Endothelial cell of umbilical vein (primary cell): Measurements from ENCODE around the gene PDE4C. TPM values are rescaled to one million over a fixed set of nuclear protein-coding genes. Genes with fewer than 3 reads are reported as not detected.
"Not testable (repeated sequence)": the region's sequence is repeated elsewhere in the genome, so short reads cannot be mapped to it uniquely, and the experiment has no call there.

Experiments
- BruUV-seq: library from RNA; stranded (reverse); fragments of 400-500 nt; replicated peaks from 2 replicates; lab custom pipeline; 2021; lab: Mats Ljungman, UMichigan
- CTCF ChIA-PET: fragments of 300-600, 350-600 bp; sonication (Branson Sonifier 250); formaldehyde crosslinking; loops from one replicate; lab custom pipeline; 2021; ENCODE audit warnings: antibody characterized with exemption, inconsistent platforms; lab: Charles Lee
- POLR2A ChIA-PET: fragments of 300-600, 350-600 bp; sonication (Branson Sonifier 250); formaldehyde crosslinking; loops from one replicate; lab custom pipeline; 2021; ENCODE audit warnings: antibody characterized with exemption, inconsistent platforms; lab: Charles Lee
- DNase-seq: peaks from one replicate; pipeline ENCODE4 v3.0.0-alpha.2; 2011; ENCODE audit warnings: low read depth, low spot score
- FAIRE-seq: peaks from 2 replicates; lab custom pipeline; 2011; peaks lifted over from hg19 to GRCh38; lab: Jason Lieb, UNC
- H2AFZ ChIP-seq: 2 replicates; pipeline ENCODE4 v1.6.0; 2012; ENCODE audit warnings: low read depth, low read length, control low read depth, inconsistent platforms
- H3K27ac ChIP-seq: 2 replicates; pipeline ENCODE4 v1.5.1; 2011; ENCODE audit warnings: low read depth, mild to moderate bottlenecking, control low read depth, low read length, moderate library complexity; ENCODE audit not compliant: insufficient read depth
- H3K27me3 ChIP-seq, 2 experiments: 2 replicates each; pipeline versions ENCODE4 v1.6.0 to v1.6.1; 2011; ENCODE audit warnings: low read length in 2 of 2, mixed read lengths in 1 of 2; ENCODE audit not compliant: control insufficient read depth in 2 of 2, insufficient read depth in 2 of 2
- H3K36me3 ChIP-seq, 2 experiments: 2 replicates in 1 of 2; 3 replicates in 1 of 2; pipeline ENCODE4 v1.5.1; 2011; ENCODE audit warnings: low read length in 2 of 2, mild to moderate bottlenecking in 1 of 2, moderate library complexity in 1 of 2; ENCODE audit not compliant: control insufficient read depth in 2 of 2, insufficient read depth in 2 of 2; ENCODE audit errors: extremely low read depth in 1 of 2
- H3K4me1 ChIP-seq: 3 replicates; pipeline ENCODE4 v1.5.1; 2011; ENCODE audit warnings: mild to moderate bottlenecking, low read length; ENCODE audit not compliant: control insufficient read depth, insufficient read depth; ENCODE audit errors: extremely low read depth
- H3K4me2 ChIP-seq: 2 replicates; pipeline ENCODE4 v1.6.1; 2011; ENCODE audit warnings: low read length, control low read depth, mixed read lengths; ENCODE audit not compliant: insufficient read depth
- H3K4me3 ChIP-seq, 3 experiments: fragments of 200-600 bp in 1 of 3; sonication (generic), shearing (Covaris generic) in 1 of 3; replicated peaks in 1 of 3; 2 replicates each; pipeline ENCODE4 v1.5.1; 2011 to 2016; ENCODE audit warnings: control low read depth in 3 of 3, low read length in 3 of 3, mild to moderate bottlenecking in 2 of 3, inconsistent platforms in 1 of 3, low read depth in 1 of 3, moderate library complexity in 1 of 3; ENCODE audit not compliant: insufficient read depth in 1 of 3
- H3K79me2 ChIP-seq: 2 replicates; pipeline ENCODE4 v1.6.0; 2012; ENCODE audit warnings: low read length, inconsistent platforms; ENCODE audit not compliant: control insufficient read depth, insufficient read depth
- H3K9ac ChIP-seq: replicated peaks from 2 replicates; pipeline ENCODE3; 2011; ENCODE audit warnings: low read length, control low read depth; ENCODE audit not compliant: insufficient read depth; ENCODE audit errors: extremely low read depth
- H3K9me1 ChIP-seq: replicated peaks from 3 replicates; pipeline ENCODE4 v1.6.0; 2011; ENCODE audit warnings: mild to moderate bottlenecking, low read length; ENCODE audit not compliant: control insufficient read depth, insufficient read depth; ENCODE audit errors: extremely low read depth
- H3K9me3 ChIP-seq: replicated peaks from 2 replicates; pipeline ENCODE4 v1.5.1; 2012; ENCODE audit warnings: low read length, inconsistent platforms; ENCODE audit not compliant: control insufficient read depth, insufficient read depth
- H4K20me1 ChIP-seq: replicated peaks from 2 replicates; pipeline ENCODE3; 2011; ENCODE audit warnings: mild to moderate bottlenecking, low read length; ENCODE audit not compliant: control insufficient read depth, insufficient read depth; ENCODE audit errors: extremely low read depth
- EZH2 ChIP-seq: IDR thresholded peaks from 2 replicates; pipeline ENCODE4 v1.6.1; 2012; ENCODE audit warnings: borderline replicate concordance, low read depth, mild to moderate bottlenecking, moderate library complexity, low read length, inconsistent platforms; ENCODE audit not compliant: severe bottlenecking
- GATA2 ChIP-seq: IDR thresholded peaks from 2 replicates; pipeline ENCODE4 v1.7.0; 2011; ENCODE audit warnings: low read depth, mild to moderate bottlenecking, moderate library complexity, mixed read lengths, low read length; ENCODE audit not compliant: insufficient read length, insufficient read depth
- MYC ChIP-seq: IDR thresholded peaks from one replicate; pipeline ENCODE4 v1.6.1; 2011; ENCODE audit warnings: mild to moderate bottlenecking, low read depth, low read length
- dilution Hi-C: fragments of 300-500 bp; cut with MboI; formaldehyde crosslinking; loops from one replicate; pipeline ENCODE4 v1.15.0; 2019; ENCODE audit warnings: low sequenced_read_pairs; ENCODE audit not compliant: extremely low pct_ligation_motif_present
- intact Hi-C: fragments of 100-400 bp; cut with micrococcal nuclease; formaldehyde crosslinking; loops from one replicate; pipeline ENCODE4 v1.10.0; 2022
- polyA plus RNA-seq, 4 experiments: library from polyadenylated mRNA; depleted of rRNA in 3 of 4; stranded (reverse) in 3 of 4; unstranded in 1 of 4; fragments of >200 nt; gene quantifications; 2 replicates each; pipeline versions ENCODE4 v1.2.1 to v1.2.3, GENCODE V29; 2011 to 2012; ENCODE audit warnings: missing spikeins in 1 of 4
- total RNA-seq: library from RNA; stranded (reverse); gene quantifications from 2 replicates; pipeline ENCODE4 v1.2.3, GENCODE V29; 2021
- TF ChIP-seq, protein P1 (sequence below): IDR thresholded peaks from 2 replicates; pipeline ENCODE4 v1.6.1; 2011; ENCODE audit not compliant: insufficient read depth, insufficient read length

The PDE4C gene
- total and polyA plus RNA-seq, 2 donors (not counting 3 experiments of a cell fraction or from before 2014, with no cell fraction given), result 0.29 to 0.97 TPM

DNA sequence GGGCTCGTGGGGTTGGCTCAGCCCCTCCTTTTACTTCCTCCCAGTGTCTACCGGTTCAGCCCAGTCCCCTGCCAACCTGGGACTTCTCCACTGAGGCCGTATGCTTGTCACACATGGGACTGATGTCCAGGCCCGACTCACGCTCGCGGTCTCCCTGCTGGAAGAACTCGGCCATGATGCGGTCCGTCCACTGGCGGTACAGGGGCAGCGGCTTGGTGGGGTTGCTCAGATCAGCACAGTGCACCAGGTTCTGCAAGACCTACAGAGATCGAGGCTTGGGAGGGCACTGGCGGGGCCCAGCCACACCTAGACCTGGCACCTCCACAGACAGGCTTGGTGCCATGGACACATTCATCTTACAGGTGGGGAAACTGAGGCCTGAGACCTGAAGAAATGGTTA is 14.6 kb downstream of the PDE4C start:
- Histone ChIP-seq H3K36me3 (no peaks in the 10 kb centered on the region), H2AFZ (no peak overlapping the region), H3K9me1 (no peaks in the 10 kb centered on the region), H3K79me2 (no peaks in the 10 kb centered on the region), H3K9me3 (no peaks in the 10 kb centered on the region), H3K4me3 (no peak overlapping the region), H3K4me2 (no peak overlapping the region), H3K4me1 (no peaks in the 10 kb centered on the region), H3K27me3 (no peaks in the 10 kb centered on the region), H3K27ac (no peak overlapping the region), H4K20me1 (no peaks in the 10 kb centered on the region), H3K9ac (no peak overlapping the region)
- TF ChIP-seq EZH2 (no peak), MYC (no peak), GATA2 (no peak)
- TF ChIP-seq, protein P1, sequence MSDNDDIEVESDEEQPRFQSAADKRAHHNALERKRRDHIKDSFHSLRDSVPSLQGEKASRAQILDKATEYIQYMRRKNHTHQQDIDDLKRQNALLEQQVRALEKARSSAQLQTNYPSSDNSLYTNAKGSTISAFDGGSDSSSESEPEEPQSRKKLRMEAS, result no peak
- FAIRE-seq, result no peak
- intact Hi-C loops, result no loop called here
- no TSS peak for BruUV-seq
- POLR2A ChIA-PET, result interaction anchor here (0.6 kb wide), 1 partner anchor 39 kb away, joined by 5 read pairs; no protein-coding TSS in a partner anchor
- DNase-seq, result no peak
- dilution Hi-C loops, result no loop called here
- CTCF ChIA-PET, result interaction anchor here (0.9 to 1.7 kb wide), 2 partner anchors 40 to 63 kb away, joined by 3 to 8 read pairs; partner anchors contain the start of gene IQCN

DNA sequence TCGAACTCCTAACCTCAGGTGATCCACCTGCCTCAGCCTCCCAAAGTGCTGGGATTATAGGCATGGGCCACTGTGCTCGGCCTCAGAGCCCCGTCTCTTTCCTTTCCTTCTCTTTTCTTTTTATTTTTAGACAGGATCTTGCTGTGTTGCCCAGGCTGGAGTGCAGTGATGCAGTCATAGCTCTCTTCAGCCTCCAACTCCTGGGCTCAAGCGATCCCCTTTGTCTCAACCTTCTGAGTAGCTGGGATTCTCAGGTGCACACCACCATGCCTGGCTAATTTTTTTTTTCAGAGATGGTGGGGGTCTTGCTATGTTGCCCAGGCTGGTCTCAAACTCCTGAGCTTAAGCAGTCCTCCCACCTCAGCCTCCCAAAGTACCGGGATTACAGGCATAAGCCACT is 16.3 kb downstream of the PDE4C start:
- BruUV-seq, H3K79me2 ChIP-seq, H3K4me2 ChIP-seq, H3K4me3 ChIP-seq, H2AFZ ChIP-seq, H3K36me3 ChIP-seq, dilution Hi-C loops, H3K27me3 ChIP-seq, H3K27ac ChIP-seq, POLR2A ChIA-PET, H4K20me1 ChIP-seq, H3K4me1 ChIP-seq, H3K9me1 ChIP-seq, FAIRE-seq, DNase-seq, H3K9me3 ChIP-seq, intact Hi-C loops, H3K9ac ChIP-seq: not testable (repeated sequence)
- CTCF ChIA-PET, result interaction anchor here (1.0 to 3.8 kb wide), 8 partner anchors 13 to 130 kb away, joined by 3 to 296 read pairs (median 6); partner anchors contain the start of gene PGPEP1
